Astrocyte (in vitro differentiated cells and primary cell): ENCODE results near the gene HES1. TPM values are rescaled to one million over a fixed set of nuclear protein-coding genes. Genes with fewer than 3 reads are reported as not detected.

ENCODE experiments used
- DNase-seq: peaks from one replicate; pipeline ENCODE4 v3.0.0-alpha.2; 2010; ENCODE audit warnings: low read depth
- FAIRE-seq: peaks from 2 replicates; lab custom pipeline; 2011; peaks lifted over from hg19 to GRCh38; lab: Jason Lieb, UNC
- H2AFZ ChIP-seq: 2 replicates; pipeline ENCODE4 v1.6.0; 2012; ENCODE audit warnings: low read depth, low read length, inconsistent platforms
- H3K27ac ChIP-seq: 2 replicates; pipeline ENCODE4 v1.5.1; 2011; ENCODE audit warnings: low read depth, low read length, inconsistent platforms
- H3K27me3 ChIP-seq: 2 replicates; pipeline ENCODE4 v1.6.0; 2011; ENCODE audit warnings: low read length, inconsistent platforms; ENCODE audit not compliant: insufficient read depth
- H3K36me3 ChIP-seq: 2 replicates; pipeline ENCODE4 v1.5.1; 2011; ENCODE audit warnings: low read length, inconsistent platforms; ENCODE audit not compliant: insufficient read depth
- H3K4me1 ChIP-seq: 2 replicates; pipeline ENCODE4 v1.5.1; 2011; ENCODE audit warnings: low read length, inconsistent platforms; ENCODE audit not compliant: insufficient read depth
- H3K4me2 ChIP-seq: 2 replicates; pipeline ENCODE4 v1.6.0; 2012; ENCODE audit warnings: low read length, inconsistent platforms
- H3K4me3 ChIP-seq: 2 replicates; pipeline ENCODE4 v1.5.1; 2011; ENCODE audit warnings: low read depth, mild to moderate bottlenecking, low read length, inconsistent platforms; ENCODE audit not compliant: insufficient read depth
- H3K79me2 ChIP-seq: 2 replicates; pipeline ENCODE4 v1.6.0; 2012; ENCODE audit warnings: mild to moderate bottlenecking, low read length, inconsistent platforms; ENCODE audit not compliant: insufficient read depth
- H3K9ac ChIP-seq: 2 replicates; pipeline ENCODE4 v1.6.0; 2012; ENCODE audit warnings: mild to moderate bottlenecking, low read length, inconsistent platforms
- H3K9me3 ChIP-seq: 2 replicates; pipeline ENCODE4 v1.5.1; 2012; ENCODE audit warnings: low read depth, mild to moderate bottlenecking, low read length, inconsistent platforms; ENCODE audit not compliant: insufficient read depth
- H4K20me1 ChIP-seq: 2 replicates; pipeline ENCODE4 v1.6.0; 2012; ENCODE audit warnings: low read length, inconsistent platforms; ENCODE audit not compliant: insufficient read depth
- H3K27ac Mint-ChIP-seq: one replicate; pipeline ENCODE4 v1.8.0; 2021; ENCODE audit warnings: mild to moderate bottlenecking, mixed read lengths; ENCODE audit not compliant: unreplicated experiment
- H3K27me3 Mint-ChIP-seq: one replicate; pipeline ENCODE4 v1.8.0; 2021; ENCODE audit warnings: low read depth, mixed read lengths; ENCODE audit not compliant: unreplicated experiment
- H3K36me3 Mint-ChIP-seq: one replicate; pipeline ENCODE4 v1.8.0; 2021; ENCODE audit warnings: low read depth, mixed read lengths; ENCODE audit not compliant: unreplicated experiment
- H3K4me1 Mint-ChIP-seq: one replicate; pipeline ENCODE4 v1.8.0; 2021; ENCODE audit warnings: low read depth, mixed read lengths; ENCODE audit not compliant: unreplicated experiment
- H3K4me3 Mint-ChIP-seq: one replicate; pipeline ENCODE4 v1.8.0; 2021; ENCODE audit warnings: mild to moderate bottlenecking, moderate library complexity, mixed read lengths; ENCODE audit not compliant: unreplicated experiment
- H3K9me3 Mint-ChIP-seq: one replicate; pipeline ENCODE4 v1.8.0; 2021; ENCODE audit warnings: mild to moderate bottlenecking, mixed read lengths; ENCODE audit not compliant: unreplicated experiment
- EZH2 ChIP-seq: IDR thresholded peaks from 2 replicates; pipeline ENCODE4 v1.6.1; 2012; ENCODE audit warnings: mild to moderate bottlenecking, low read length, inconsistent platforms; ENCODE audit not compliant: insufficient read depth
- total RNA-seq: library from RNA; stranded (reverse); gene quantifications from 2 replicates; pipeline ENCODE4 v1.2.1, GENCODE V29; 2021
- TF ChIP-seq, protein P1 (sequence below): IDR thresholded peaks from 2 replicates; pipeline ENCODE4 v1.5.1; 2011; ENCODE audit warnings: low read depth, mild to moderate bottlenecking, inconsistent platforms, low read length, moderate library complexity; ENCODE audit not compliant: insufficient read depth

HES1 gene
- total RNA-seq, 1 donor from 2014 or later, result 46.5 TPM

DNA sequence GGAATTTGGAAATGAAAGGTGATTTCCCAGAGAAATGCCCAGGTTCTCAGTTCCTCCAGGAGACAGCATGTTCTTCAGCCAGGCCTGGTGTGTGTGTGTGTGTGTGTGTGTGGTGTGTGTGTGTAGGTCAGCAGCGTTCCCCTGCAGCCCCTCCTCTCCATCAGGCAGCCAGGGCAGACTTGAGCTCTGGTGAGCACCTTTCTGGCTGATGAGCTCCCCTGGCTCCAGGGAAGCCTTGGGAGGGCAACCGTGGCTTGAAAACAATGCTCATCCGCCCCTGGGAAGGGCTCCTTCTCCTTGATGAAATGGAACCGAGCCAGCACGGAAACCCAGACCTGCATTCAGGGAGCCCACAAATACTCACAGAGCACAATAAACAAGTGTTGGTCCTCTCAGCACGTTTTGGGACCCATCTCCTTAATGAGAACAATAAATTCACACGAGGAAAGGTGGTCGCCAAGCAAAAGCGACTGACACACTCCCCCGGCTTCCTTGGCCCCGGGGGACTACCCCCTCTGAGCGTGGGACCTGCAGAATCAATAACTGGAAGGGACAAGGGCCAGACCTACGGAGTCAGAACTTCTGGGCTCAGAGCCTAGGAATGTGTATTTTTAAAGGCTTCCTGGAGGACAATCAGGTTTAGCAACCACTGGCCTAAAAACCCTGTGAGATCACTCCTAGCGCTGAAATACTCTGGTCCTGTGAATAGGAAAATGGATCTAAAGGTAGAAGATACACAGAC, 38.6 kb upstream of the HES1 start:
- no peak overlapping the region for H3K4me3 Mint-ChIP-seq
- peaks cover 75% of the 10 kb centered on the region for H3K27me3 Mint-ChIP-seq
- peaks cover 43% of the 10 kb centered on the region for H3K27me3 ChIP-seq
- H3K9ac ChIP-seq, result no peak overlapping the region
- no peaks in the 10 kb centered on the region for H3K79me2 ChIP-seq
- DNase-seq, result peak; percentile 26
- no peak overlapping the region for H3K27ac Mint-ChIP-seq
- H2AFZ ChIP-seq, result no peak overlapping the region
- peaks cover 1% of the 10 kb centered on the region for H3K36me3 Mint-ChIP-seq
- no peaks in the 10 kb centered on the region for H3K36me3 ChIP-seq
- no peaks in the 10 kb centered on the region for H3K4me1 ChIP-seq
- H3K9me3 Mint-ChIP-seq, result peaks cover 8% of the 10 kb centered on the region
- H3K4me3 ChIP-seq, result no peak overlapping the region
- H3K27ac ChIP-seq, result no peak overlapping the region
- peaks cover 2% of the 10 kb centered on the region for H3K9me3 ChIP-seq
- H4K20me1 ChIP-seq, result no peaks in the 10 kb centered on the region
- peak overlapping the region; percentile 1 for H3K4me2 ChIP-seq
- FAIRE-seq, result no peak
- H3K4me1 Mint-ChIP-seq, result peaks cover 15% of the 10 kb centered on the region
- no peak for TF ChIP-seq EZH2
- TF ChIP-seq, protein P1, sequence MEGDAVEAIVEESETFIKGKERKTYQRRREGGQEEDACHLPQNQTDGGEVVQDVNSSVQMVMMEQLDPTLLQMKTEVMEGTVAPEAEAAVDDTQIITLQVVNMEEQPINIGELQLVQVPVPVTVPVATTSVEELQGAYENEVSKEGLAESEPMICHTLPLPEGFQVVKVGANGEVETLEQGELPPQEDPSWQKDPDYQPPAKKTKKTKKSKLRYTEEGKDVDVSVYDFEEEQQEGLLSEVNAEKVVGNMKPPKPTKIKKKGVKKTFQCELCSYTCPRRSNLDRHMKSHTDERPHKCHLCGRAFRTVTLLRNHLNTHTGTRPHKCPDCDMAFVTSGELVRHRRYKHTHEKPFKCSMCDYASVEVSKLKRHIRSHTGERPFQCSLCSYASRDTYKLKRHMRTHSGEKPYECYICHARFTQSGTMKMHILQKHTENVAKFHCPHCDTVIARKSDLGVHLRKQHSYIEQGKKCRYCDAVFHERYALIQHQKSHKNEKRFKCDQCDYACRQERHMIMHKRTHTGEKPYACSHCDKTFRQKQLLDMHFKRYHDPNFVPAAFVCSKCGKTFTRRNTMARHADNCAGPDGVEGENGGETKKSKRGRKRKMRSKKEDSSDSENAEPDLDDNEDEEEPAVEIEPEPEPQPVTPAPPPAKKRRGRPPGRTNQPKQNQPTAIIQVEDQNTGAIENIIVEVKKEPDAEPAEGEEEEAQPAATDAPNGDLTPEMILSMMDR, result no peak

- Mint-ChIP-seq H3K9me3 (peaks cover 8% of the 10 kb centered on the region), H3K27me3 (peaks cover 79% of the 10 kb centered on the region), H3K4me3 (no peak overlapping the region), H3K4me1 (peaks cover 15% of the 10 kb centered on the region), H3K27ac (no peak overlapping the region), H3K36me3 (peaks cover 1% of the 10 kb centered on the region)
- Histone ChIP-seq H3K9ac (no peak overlapping the region), H3K4me3 (no peak overlapping the region), H3K27me3 (peaks cover 52% of the 10 kb centered on the region), H3K9me3 (peaks cover 2% of the 10 kb centered on the region), H3K4me1 (no peaks in the 10 kb centered on the region), H3K79me2 (no peaks in the 10 kb centered on the region), H3K4me2 (no peak overlapping the region), H4K20me1 (no peaks in the 10 kb centered on the region), H3K27ac (no peak overlapping the region), H3K36me3 (no peaks in the 10 kb centered on the region), H2AFZ (no peak overlapping the region)
- no peak for FAIRE-seq
- no peak for TF ChIP-seq EZH2
- TF ChIP-seq, protein P1, result no peak
- DNase-seq, result peak; percentile 6
Measured at GRCh38 chr3:194098081-194098842, 37.7 kb upstream of the HES1 start.
